SK-N-SH treated with all-trans-retinoic acid at 6 μM for 48 hours (cell line): ENCODE results near the gene TRIM71.

Source experiments
- ATAC-seq: fragments of 200-7000 bp; cut with Tn5 transposase; 3 replicates; pipeline ENCODE4 v1.9.1; 2020; ENCODE audit warnings: mild to moderate bottlenecking, moderate library complexity
- ARNTL ChIP-seq: fragments of 450-650 bp; formaldehyde crosslinking; IDR thresholded peaks from 2 replicates; pipeline ENCODE4 v1.5.0; 2020; ENCODE audit warnings: low read depth, mild to moderate bottlenecking, moderate library complexity, borderline replicate concordance
- BACH2 ChIP-seq: fragments of 250-450 bp; sonication (Bioruptor Pico); IDR thresholded peaks from 2 replicates; pipeline ENCODE4 v1.9.0; 2021; ENCODE audit warnings: mild to moderate bottlenecking, borderline replicate concordance
- CSDC2 ChIP-seq: fragments of 250-450 bp; sonication (Bioruptor Pico); IDR thresholded peaks from 2 replicates; pipeline ENCODE4 v1.5.0; 2020; ENCODE audit warnings: mild to moderate bottlenecking, moderate library complexity
- ESRRG ChIP-seq: fragments of 250-450 bp; sonication (Bioruptor Pico); IDR thresholded peaks from 2 replicates; pipeline ENCODE4 v1.6.1; 2021; ENCODE audit warnings: mild to moderate bottlenecking
- GLIS3 ChIP-seq: fragments of 250-450 bp; sonication (Bioruptor Pico); IDR thresholded peaks from 2 replicates; pipeline ENCODE4 v1.5.0; 2020; ENCODE audit warnings: mild to moderate bottlenecking, moderate library complexity
- ISL1 ChIP-seq: fragments of 250-450 bp; sonication (Bioruptor Pico); IDR thresholded peaks from 2 replicates; pipeline ENCODE4 v2.1.2; 2022; ENCODE audit warnings: mild to moderate bottlenecking, moderate library complexity
- PATZ1 ChIP-seq: fragments of 250-450 bp; sonication (Bioruptor Pico); IDR thresholded peaks from 2 replicates; pipeline ENCODE4 v1.8.0; 2020; ENCODE audit warnings: mild to moderate bottlenecking, moderate library complexity, borderline replicate concordance
- RARB ChIP-seq: fragments of 250-450 bp; sonication (Bioruptor Pico); IDR thresholded peaks from 2 replicates; pipeline ENCODE4 v1.8.0; 2021; ENCODE audit warnings: mild to moderate bottlenecking, moderate library complexity
- SNAI2 ChIP-seq: fragments of 250-450 bp; sonication (Bioruptor Pico); IDR thresholded peaks from 2 replicates; pipeline ENCODE4 v1.5.0; 2020; ENCODE audit warnings: mild to moderate bottlenecking, moderate library complexity
- TCF4 ChIP-seq: fragments of 250-450 bp; sonication (Bioruptor Pico); IDR thresholded peaks from 2 replicates; pipeline ENCODE4 v1.8.0; 2021; ENCODE audit warnings: mild to moderate bottlenecking, moderate library complexity, borderline replicate concordance
- TOX ChIP-seq: fragments of 250-450 bp; sonication (Bioruptor Pico); IDR thresholded peaks from 2 replicates; pipeline ENCODE4 v1.8.0; 2021; ENCODE audit warnings: mild to moderate bottlenecking, moderate library complexity, borderline replicate concordance
- TSHZ2 ChIP-seq: fragments of 250-450 bp; sonication (Bioruptor Pico); IDR thresholded peaks from 2 replicates; pipeline ENCODE4 v1.5.0; 2020; ENCODE audit warnings: mild to moderate bottlenecking, moderate library complexity
- ZC3H10 ChIP-seq: fragments of 250-450 bp; sonication (Bioruptor Pico); IDR thresholded peaks from 2 replicates; pipeline ENCODE4 v1.5.1; 2021; ENCODE audit warnings: mild to moderate bottlenecking, moderate library complexity
- ZFP3 ChIP-seq: fragments of 250-450 bp; sonication (Bioruptor Pico); IDR thresholded peaks from 2 replicates; pipeline ENCODE4 v1.5.0; 2020; ENCODE audit warnings: mild to moderate bottlenecking, moderate library complexity
- ZFP30 ChIP-seq: fragments of 450-650 bp; formaldehyde crosslinking; IDR thresholded peaks from 2 replicates; pipeline ENCODE4 v1.5.0; 2022; ENCODE audit warnings: mild to moderate bottlenecking, moderate library complexity
- ZNF70 ChIP-seq: fragments of 450-650 bp; formaldehyde crosslinking; IDR thresholded peaks from 2 replicates; pipeline ENCODE4 v1.5.0; 2020; ENCODE audit warnings: mild to moderate bottlenecking, moderate library complexity
- ZNF8 ChIP-seq: fragments of 450-650 bp; formaldehyde crosslinking; IDR thresholded peaks from 2 replicates; pipeline ENCODE4 v1.5.0; 2020; ENCODE audit warnings: mild to moderate bottlenecking, moderate library complexity
- TF ChIP-seq, protein P1 (sequence below): fragments of 250-450 bp; sonication (Bioruptor Pico); IDR thresholded peaks from 2 replicates; pipeline ENCODE4 v1.5.1; 2020; ENCODE audit warnings: low read depth, mild to moderate bottlenecking, moderate library complexity
- TF ChIP-seq, protein P2 (sequence below): fragments of 250-450 bp; sonication (Bioruptor Pico); IDR thresholded peaks from 2 replicates; pipeline ENCODE4 v1.5.1; 2021; ENCODE audit warnings: mild to moderate bottlenecking, moderate library complexity
- TF ChIP-seq, protein P3 (sequence below): fragments of 250-450 bp; sonication (Bioruptor Pico); IDR thresholded peaks from 2 replicates; pipeline ENCODE4 v1.8.0; 2021; ENCODE audit warnings: low read depth, mild to moderate bottlenecking, moderate library complexity, borderline replicate concordance

Gene TRIM71

GRCh38 chr3:32819551-32820348 is 2.0 kb downstream of the TRIM71 start:
- no peak for ATAC-seq
- TF ChIP-seq ESRRG (CRISPR knock-in tag) (no peak), PATZ1 (CRISPR knock-in tag) (no peak), BACH2 (CRISPR knock-in tag) (no peak), TOX (CRISPR knock-in tag) (no peak), ARNTL (CRISPR knock-in tag) (no peak), CSDC2 (CRISPR knock-in tag) (no peak), SNAI2 (no peak), ZFP30 (CRISPR knock-in tag) (no peak), RARB (no peak), GLIS3 (CRISPR knock-in tag) (no peak), ZC3H10 (CRISPR knock-in tag) (no peak), ZNF8 (CRISPR knock-in tag) (no peak), ISL1 (no peak)
- TF ChIP-seq, protein P1, sequence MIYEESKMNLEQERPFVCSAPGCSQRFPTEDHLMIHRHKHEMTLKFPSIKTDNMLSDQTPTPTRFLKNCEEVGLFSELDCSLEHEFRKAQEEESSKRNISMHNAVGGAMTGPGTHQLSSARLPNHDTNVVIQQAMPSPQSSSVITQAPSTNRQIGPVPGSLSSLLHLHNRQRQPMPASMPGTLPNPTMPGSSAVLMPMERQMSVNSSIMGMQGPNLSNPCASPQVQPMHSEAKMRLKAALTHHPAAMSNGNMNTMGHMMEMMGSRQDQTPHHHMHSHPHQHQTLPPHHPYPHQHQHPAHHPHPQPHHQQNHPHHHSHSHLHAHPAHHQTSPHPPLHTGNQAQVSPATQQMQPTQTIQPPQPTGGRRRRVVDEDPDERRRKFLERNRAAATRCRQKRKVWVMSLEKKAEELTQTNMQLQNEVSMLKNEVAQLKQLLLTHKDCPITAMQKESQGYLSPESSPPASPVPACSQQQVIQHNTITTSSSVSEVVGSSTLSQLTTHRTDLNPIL (CRISPR knock-in tag): no peak
- TF ChIP-seq, protein P2, sequence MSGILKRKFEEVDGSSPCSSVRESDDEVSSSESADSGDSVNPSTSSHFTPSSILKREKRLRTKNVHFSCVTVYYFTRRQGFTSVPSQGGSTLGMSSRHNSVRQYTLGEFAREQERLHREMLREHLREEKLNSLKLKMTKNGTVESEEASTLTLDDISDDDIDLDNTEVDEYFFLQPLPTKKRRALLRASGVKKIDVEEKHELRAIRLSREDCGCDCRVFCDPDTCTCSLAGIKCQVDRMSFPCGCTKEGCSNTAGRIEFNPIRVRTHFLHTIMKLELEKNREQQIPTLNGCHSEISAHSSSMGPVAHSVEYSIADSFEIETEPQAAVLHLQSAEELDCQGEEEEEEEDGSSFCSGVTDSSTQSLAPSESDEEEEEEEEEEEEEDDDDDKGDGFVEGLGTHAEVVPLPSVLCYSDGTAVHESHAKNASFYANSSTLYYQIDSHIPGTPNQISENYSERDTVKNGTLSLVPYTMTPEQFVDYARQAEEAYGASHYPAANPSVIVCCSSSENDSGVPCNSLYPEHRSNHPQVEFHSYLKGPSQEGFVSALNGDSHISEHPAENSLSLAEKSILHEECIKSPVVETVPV (CRISPR knock-in tag): no peak

DNA sequence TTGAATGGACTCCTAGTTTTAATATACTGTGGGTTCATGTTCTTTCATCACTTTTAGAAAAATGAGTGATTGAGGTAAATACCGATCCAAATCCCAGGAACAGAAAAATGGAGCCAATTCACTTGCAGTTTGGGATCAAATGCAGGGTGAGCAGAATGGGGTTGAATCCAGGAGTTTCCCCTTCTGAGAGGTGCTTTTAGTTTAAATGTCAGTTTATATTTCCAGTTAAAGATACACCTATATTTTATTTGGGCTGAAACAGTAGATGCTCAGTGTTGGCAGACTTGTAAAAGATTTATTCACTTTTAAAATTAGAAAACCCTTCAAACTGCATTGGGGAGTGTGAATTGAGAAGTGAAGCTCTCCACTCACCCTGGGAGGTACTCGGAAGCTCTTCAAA is 2.6 kb downstream of the TRIM71 start:
- TF ChIP-seq ARNTL (CRISPR knock-in tag) (no peak), RARB (no peak), TSHZ2 (CRISPR knock-in tag) (no peak), ZNF8 (CRISPR knock-in tag) (no peak)
- no peak for ATAC-seq

GRCh38 chr3:32820971-32821685 is 3.3 kb downstream of the TRIM71 start:
- no peak for ATAC-seq
- TF ChIP-seq, protein P3, sequence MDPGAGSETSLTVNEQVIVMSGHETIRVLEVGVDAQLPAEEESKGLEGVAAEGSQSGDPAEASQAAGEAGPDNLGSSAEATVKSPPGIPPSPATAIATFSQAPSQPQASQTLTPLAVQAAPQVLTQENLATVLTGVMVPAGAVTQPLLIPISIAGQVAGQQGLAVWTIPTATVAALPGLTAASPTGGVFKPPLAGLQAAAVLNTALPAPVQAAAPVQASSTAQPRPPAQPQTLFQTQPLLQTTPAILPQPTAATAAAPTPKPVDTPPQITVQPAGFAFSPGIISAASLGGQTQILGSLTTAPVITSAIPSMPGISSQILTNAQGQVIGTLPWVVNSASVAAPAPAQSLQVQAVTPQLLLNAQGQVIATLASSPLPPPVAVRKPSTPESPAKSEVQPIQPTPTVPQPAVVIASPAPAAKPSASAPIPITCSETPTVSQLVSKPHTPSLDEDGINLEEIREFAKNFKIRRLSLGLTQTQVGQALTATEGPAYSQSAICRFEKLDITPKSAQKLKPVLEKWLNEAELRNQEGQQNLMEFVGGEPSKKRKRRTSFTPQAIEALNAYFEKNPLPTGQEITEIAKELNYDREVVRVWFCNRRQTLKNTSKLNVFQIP (CRISPR knock-in tag): no peak
- TF ChIP-seq, protein P2 (CRISPR knock-in tag): no peak
- TF ChIP-seq ISL1: no peak
- TF ChIP-seq, protein P1 (CRISPR knock-in tag): no peak
- TF ChIP-seq ZFP30 (CRISPR knock-in tag): no peak
- TF ChIP-seq ESRRG (CRISPR knock-in tag): no peak
- no peak for TF ChIP-seq GLIS3 (CRISPR knock-in tag)
- no peak for TF ChIP-seq ARNTL (CRISPR knock-in tag)
- no peak for TF ChIP-seq PATZ1 (CRISPR knock-in tag)
- TF ChIP-seq RARB: no peak
- no peak for TF ChIP-seq ZNF8 (CRISPR knock-in tag)
- no peak for TF ChIP-seq BACH2 (CRISPR knock-in tag)
- TF ChIP-seq TCF4: no peak
- TF ChIP-seq ZNF70: no peak
- no peak for TF ChIP-seq ZFP3 (CRISPR knock-in tag)
